Measurements from ENCODE around the gene NXPH1.

NXPH1 gene

DNA sequence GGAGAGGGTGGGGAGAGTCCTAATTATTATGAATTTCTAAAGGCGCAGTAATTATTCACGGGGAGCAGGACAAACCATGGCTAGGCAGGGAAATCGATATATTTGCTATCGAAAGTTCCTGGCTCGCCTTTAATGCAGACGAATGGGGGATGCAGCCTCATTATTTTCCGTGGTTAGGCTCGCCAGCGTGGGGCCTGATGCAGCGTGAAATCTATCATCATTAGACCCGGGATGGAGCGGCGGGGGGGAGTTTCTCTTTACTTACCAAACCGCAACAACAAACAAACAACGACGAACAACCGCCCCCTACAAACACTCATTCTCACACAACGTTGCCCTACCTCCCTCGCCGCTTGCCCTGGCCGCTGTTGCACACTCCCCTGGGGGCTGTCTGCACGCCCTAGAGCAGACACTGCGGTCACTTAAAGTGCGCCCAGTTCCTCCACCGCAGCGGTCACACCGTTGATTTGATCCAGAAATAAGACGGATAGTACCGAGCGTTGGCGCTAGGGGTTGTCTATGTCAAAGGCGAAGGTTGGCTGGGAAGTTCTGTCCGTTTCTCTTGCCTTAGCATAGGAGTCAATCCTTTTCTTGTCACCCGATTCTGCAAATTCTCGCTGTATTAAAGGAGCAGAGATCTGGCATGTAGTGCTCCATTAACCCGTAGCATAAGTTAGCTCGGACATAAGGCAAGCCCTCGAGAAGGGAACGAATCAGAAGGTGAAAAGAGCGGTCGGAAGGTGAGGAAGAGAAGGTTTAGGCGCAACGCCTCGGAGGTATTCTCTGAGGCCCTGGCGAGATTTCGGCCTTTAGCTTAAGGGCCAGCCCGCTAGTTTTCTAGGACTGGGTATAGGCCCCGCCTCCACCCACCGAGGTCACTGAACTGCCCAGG, 10.4 kb downstream of the NXPH1 start:
- no peak for TF ChIP-seq ZNF274 (IDR thresholded peaks at IDR 0.05; ENCODE audit: low read depth, low read length)
- H3K4me3 ChIP-seq (ENCODE audit: low read length): no peak overlapping the region

DNA sequence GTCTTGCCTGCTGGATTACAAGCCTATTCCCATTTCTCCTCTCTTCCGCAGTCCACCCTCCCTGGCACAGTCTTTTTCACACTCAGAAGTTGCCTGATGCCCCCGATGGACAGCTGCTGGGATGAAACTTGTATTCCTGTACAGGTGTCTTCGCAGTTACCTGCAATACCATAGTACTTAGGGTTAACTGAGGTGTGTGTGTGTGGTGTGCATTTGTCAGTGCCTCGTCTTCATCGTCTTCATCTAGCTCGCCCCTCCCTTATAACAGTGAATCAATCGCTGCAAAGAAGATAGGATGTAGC, 11.0 kb downstream of the NXPH1 start:
- H3K4me3 ChIP-seq (ENCODE audit: low read length): no peak overlapping the region
- no peak for TF ChIP-seq ZNF274 (IDR thresholded peaks at IDR 0.05; ENCODE audit: low read depth, low read length)

DNA sequence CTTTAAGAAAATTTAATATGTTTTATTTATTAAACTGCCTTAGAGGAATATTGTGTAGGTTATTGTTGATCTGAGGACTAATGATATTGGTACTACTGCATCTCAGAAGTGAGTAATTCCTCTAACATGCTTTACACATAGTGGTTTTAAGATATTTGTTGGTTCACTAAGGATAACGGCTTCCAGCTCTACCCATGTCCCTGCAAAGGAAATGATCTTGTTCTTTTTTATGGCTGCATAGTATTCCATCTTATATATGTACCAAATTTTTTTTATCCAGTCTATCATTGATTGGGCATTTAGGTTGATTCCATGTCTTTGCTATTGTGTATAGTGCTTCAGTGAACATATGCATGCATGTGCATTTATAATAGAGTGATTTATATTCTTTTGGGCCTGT, 20.1 kb downstream of the NXPH1 start:
- H3K4me3 ChIP-seq (ENCODE audit: low read length): no peak overlapping the region
- TF ChIP-seq ZNF274 (IDR thresholded peaks at IDR 0.05; ENCODE audit: low read depth, low read length): no peak

DNA sequence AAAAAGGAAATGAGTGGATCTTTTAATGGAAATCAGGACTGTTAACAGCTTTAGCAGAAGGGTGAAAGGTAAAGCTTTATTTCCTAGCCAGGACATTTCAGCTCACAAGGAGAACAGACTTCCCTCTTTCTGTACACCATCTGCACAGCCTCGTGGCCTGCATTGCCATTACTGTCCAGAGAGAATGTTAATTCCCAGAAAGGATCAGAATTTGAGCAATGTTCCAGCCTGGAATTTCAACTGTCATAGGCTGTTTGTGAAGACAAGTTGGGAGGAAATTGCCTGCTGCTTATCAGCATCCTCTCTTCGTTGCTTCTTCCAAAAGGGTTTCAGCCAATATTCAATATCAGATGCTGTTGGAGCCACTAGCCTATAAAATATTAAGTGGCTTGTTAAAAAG, 22.0 kb downstream of the NXPH1 start:
- H3K4me3 ChIP-seq (ENCODE audit: low read length): no peak overlapping the region
- no peak for TF ChIP-seq ZNF274 (IDR thresholded peaks at IDR 0.05; ENCODE audit: low read depth, low read length)

DNA sequence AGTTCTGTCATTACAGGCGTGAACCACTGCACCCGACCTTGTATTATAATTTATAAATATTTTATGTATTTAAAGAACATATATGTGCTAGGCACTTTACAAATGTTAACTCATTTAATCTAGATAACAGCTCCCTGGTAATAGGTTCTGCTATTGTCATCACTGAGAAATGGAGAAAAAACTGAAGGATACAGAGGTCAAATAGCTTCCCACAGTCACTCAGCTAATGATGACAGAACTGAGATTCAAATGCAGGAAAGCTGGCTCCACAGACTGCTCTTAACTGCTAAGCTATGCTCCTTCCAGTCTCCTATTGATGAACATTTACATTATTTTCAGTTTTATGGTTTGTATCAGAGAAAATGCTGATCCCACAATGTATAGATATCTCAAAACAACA, 28.9 kb downstream of the NXPH1 start:
- no peak for TF ChIP-seq ZNF274 (IDR thresholded peaks at IDR 0.05; ENCODE audit: low read depth, low read length)
- H3K4me3 ChIP-seq (ENCODE audit: low read length): no peak overlapping the region

DNA sequence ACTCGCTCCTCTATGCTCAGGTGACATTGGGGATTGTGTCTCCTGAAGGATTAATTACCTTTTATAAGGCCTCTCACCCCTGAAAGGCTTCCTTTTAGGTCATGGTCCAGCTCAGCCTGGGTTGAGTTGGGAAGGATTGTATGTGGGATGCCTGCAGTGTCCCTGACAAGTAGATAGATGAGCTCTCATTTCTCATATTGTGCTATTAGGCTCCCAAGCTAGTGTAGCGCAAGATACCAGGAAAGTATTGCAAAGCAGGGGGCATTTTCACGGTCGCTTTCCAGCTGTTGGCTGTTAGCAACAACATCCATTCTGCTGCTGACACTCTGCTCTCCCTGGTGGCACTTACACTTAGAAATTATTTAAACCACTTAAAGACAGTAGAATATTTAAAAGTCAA, 31.9 kb downstream of the NXPH1 start:
- no peak for TF ChIP-seq ZNF274 (IDR thresholded peaks at IDR 0.05; ENCODE audit: low read depth, low read length)
- no peak overlapping the region for H3K4me3 ChIP-seq (ENCODE audit: low read length)

DNA sequence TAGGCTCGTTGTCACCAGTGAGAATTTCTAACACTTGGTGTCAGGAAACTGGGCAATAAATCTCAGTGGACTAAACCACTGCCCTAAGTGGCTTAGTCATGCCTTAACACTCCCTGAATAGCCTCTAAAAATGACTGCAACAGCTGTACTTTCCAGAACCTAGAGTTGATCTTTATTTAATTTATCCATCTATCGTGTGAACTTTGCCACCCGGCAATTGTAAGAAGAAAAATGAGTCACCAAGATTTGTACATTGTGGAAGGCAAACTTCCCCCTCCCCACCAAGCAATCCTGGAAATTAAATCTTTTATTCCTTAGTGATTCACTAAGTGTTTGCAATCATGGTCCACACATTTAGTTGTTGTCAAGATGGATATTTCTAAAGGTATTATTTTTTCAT, 47.1 kb downstream of the NXPH1 start:
- H3K4me3 ChIP-seq (ENCODE audit: low read length): no peak overlapping the region
- TF ChIP-seq ZNF274 (IDR thresholded peaks at IDR 0.05; ENCODE audit: low read depth, low read length): no peak

DNA sequence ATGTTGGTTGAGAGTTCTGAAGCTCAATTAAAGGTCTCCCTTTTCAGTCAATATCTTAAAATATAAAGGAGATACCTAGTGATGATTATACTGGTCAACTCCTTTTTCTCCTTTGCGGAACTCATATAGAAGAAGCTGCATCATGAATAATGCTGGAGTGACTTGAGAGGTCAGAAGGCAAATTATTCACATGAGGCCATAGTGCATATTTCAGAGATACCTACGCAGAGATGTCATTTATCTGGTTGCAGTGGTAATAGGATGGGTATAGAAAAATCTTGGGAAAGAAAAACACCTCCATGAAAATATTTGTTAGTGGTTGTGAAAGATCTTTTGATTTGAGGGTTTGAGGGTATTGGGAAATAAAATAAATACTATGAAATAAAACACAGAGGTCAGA, 47.7 kb downstream of the NXPH1 start:
- no peak for TF ChIP-seq ZNF274 (IDR thresholded peaks at IDR 0.05; ENCODE audit: low read depth, low read length)
- H3K4me3 ChIP-seq (ENCODE audit: low read length): no peak overlapping the region

DNA sequence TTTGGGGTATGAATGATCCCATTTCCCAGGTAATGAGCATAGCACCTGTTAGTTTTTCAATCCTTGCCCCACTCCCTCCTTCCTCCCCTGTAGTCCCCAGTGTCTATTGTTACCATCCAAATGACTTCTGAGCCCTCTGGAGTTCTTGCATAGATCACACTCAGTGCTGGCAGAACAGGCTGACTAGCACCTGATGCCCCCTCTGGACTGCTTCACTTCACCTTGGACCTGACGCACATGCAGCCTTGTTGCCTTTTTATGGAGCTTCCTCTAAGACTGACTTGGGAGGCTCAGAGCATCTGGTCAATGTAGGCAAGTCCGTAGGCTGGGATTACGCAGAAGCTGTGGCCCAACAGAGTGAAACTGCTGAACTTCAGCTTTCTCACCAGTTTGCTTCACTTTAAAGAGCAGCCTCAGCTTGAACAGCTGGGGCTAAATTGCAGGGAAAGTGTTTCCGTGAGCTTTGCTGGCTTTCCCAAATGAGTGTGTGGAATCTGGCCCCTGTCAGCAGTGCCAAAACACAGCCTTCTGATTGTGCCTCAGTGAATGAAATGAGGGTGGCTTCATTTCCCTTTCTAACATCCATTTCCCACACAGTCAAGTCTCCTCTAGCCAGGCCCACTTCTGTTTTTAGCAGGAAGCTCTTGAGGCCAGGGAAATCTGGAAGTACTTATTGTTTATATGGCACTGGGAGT, 48.5 kb downstream of the NXPH1 start:
- no peak for TF ChIP-seq ZNF274 (IDR thresholded peaks at IDR 0.05; ENCODE audit: low read depth, low read length)
- H3K4me3 ChIP-seq (ENCODE audit: low read length): no peak overlapping the region

DNA sequence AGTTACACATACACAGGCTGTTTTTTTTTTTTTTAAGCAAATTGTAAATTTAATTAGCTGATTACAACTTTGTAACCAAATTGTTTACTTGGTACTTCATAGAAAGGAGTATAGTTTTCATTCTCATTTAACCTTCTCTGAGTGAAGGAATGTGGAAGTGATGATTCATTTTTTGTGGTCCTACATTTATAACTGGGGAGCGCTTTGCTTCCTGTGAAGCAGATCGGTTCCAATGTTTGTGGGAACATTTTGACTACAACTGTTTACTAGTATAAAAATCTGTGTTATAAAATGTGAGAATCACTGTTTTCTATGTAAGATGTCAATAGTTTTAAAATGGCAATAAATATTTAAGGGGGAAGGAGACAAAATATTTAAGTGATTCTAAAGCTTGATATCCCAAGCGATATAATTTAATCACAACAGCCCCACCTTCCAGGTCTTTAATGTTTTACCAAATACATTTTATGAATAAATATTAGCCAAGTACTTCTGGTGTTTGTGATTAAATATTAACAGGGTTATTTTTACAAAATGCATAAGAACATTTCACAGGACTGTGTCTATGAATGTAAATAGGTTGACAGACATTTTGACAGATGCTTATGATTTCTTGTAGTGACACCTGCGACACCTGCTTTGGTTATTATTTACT, 57.1 kb downstream of the NXPH1 start:
- no peak overlapping the region for H3K4me3 ChIP-seq (ENCODE audit: low read length)
- TF ChIP-seq ZNF274 (IDR thresholded peaks at IDR 0.05; ENCODE audit: low read depth, low read length): no peak

DNA sequence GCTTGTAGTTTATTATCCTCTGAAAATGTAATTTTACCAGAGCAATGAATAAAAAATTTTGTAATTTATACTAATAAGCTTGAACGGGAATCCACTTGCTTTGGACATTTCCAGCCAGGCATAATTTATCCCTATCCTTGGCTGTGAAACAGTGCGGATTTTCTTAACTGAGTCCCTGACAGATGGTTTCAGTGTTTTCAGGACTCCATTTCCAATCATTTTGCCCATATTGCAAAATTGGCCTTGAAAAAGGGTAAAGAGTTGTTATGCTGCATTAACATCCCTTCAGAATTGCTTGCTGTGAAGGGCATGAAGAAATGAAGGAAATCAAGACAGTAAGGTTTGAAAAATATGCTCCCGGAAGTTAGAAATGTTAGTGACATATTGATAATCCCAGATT, 57.7 kb downstream of the NXPH1 start:
- no peak overlapping the region for H3K4me3 ChIP-seq (ENCODE audit: low read length)
- TF ChIP-seq ZNF274 (IDR thresholded peaks at IDR 0.05; ENCODE audit: low read depth, low read length): no peak

DNA sequence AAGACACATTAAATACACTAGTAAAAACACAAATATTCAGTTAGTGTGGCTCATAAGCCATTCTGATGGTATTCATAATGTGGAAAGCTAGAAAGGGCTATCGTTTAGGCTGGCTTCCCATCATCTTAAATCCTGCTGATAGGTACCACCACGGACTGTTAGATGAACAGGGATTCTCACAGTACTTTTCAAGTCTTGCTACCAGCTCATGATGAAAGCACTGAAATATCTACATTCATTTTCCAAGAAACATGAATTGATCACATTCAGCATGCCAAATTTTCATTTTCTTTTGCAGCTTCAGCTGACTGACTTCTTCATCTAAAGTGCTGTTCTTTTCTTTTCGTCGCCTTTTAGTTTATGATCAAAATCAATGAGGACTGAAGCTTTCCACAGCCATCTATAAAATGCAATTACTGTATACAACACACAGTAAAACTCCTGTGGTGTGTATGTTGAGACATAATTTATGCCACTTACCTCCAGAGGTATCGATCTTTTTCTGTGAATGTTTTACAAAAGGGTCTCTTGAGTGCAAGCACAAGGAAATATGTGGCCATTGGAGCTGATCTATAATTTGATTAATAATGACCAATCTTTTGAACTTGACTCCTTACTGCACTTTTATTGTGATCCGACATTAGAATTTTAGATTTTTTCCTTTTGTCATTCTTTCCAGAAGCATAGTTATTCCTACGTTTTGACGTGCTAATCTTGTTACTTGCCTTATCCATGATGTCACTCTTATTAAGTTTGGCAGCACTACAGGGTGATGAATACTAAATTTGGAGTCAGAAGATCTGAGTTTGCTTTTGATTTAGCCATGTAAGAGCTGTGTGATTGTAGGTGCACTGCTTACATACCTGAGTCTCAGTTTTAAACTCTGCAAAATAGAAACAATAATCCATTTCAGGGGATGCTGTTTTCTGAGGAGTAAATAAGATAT, 58.4 kb downstream of the NXPH1 start:
- H3K4me3 ChIP-seq (ENCODE audit: low read length): no peak overlapping the region
- no peak for TF ChIP-seq ZNF274 (IDR thresholded peaks at IDR 0.05; ENCODE audit: low read depth, low read length)

DNA sequence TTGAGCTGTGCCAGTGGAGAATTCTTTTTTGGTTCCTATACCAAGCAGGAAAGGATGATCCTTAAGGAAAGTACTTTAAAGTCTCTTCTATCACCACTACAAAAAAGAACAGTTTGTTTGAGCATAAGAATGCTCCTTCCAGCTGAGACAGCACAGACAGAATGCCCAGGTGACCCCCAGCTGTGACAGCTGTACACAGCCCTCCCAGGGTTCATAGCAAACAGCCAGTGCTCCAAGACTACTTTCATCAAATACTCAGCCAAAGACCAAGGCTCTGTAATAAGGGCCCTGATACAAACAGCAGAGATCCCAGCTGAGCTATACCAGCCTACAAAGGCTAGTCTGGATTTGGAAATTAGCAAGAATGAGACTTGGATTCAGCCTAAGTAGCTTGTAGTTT, 65.7 kb downstream of the NXPH1 start:
- no peak overlapping the region for H3K4me3 ChIP-seq (ENCODE audit: low read length)
- no peak for TF ChIP-seq ZNF274 (IDR thresholded peaks at IDR 0.05; ENCODE audit: low read depth, low read length)

DNA sequence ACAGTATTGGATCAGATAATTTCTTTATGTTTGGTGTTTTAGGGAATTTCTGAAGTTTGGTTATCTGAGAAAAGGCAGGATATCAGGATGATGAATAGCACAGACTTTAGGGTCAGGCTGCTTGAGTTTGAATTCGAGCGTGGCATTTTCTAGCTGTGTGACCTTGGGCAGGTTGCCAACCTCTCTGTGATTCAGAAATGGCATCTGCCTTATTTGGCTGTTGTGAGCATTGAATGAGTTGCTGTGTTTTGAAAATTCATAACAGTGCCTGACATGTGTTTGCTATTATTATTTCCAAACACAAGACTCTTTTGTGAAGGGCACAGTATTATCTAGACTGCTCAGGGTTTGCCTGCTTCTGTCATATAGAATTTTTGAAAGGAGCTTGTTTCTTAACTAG, 66.9 kb downstream of the NXPH1 start:
- no peak for TF ChIP-seq ZNF274 (IDR thresholded peaks at IDR 0.05; ENCODE audit: low read depth, low read length)
- H3K4me3 ChIP-seq (ENCODE audit: low read length): no peak overlapping the region

All from GM08714 (cell line).